ENCODE results near the gene EIF3K.
"Not testable (repeated sequence)": the region's sequence is repeated elsewhere in the genome, so short reads cannot be mapped to it uniquely, and the experiment has no call there.

Gene EIF3K

DNA sequence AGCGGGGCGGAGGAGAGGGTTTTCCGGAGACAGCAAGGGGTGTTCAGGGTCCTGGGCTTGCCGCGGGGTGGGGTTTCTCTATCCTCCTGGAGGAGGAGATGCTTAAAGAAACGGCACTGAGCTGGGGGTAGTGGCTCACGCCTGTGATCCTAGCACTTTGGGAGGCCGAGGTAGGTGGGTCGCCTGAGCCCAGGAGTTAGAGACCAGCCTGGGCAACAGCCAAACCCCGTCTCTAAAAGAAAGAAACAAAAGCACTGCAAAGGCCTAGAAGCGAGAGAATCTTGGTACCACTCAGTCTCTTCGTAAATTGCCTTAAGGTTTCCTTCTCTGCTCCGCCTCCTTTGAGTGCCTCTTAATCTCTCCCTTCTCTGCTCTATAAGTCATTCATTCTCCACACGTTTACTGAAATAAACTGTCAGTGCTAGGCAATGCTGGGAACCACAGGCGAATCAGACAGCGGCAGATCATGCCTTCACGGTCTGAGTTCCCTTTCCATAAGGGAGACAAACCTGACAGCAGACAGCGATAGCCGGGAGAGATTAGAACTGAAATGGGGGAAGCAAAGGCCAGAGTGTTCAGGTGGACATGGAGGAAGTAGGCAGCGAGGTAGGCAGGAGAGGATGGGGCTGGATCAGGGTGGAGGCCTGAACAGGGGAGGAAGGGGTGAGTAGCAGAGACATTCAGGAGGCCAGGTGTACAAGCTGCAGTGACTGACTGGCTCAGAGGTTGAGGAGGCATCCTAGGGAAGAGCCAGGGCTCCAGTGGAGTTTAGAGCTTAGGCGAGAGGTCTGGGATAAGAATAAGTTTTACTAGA lies 580 bp downstream of the EIF3K start:
- DNase-seq, result no peak

GRCh38 chr19:38624822-38625221 lies 5.8 kb downstream of the EIF3K start:
- no peak for DNase-seq

DNA sequence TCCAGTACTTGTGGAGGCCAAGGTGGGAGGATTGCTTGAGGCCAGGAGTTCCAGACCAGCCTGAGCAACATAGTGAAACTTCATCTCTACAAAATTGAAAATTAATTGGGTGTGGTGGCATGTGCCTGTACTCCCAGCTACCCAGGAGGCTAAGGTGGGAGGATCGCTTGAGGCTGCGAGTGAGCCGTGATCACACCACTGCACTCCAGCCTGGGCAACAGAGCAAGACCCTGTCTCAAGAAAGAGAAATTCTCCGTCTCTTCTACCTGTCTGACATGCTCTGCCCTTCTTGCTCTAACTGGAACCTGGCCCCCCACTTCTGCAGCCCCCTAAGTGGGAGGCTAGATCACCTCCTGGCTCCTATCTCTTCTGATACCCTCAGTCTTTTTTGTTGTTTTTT lies 7.4 kb downstream of the EIF3K start:
- no peak for DNase-seq

- no peak for DNase-seq
Measured at GRCh38 chr19:38629568-38629967, 10.6 kb downstream of the EIF3K start.

- not testable (repeated sequence) for DNase-seq
Measured at GRCh38 chr19:38631301-38631700, 12.3 kb downstream of the EIF3K start.

DNA sequence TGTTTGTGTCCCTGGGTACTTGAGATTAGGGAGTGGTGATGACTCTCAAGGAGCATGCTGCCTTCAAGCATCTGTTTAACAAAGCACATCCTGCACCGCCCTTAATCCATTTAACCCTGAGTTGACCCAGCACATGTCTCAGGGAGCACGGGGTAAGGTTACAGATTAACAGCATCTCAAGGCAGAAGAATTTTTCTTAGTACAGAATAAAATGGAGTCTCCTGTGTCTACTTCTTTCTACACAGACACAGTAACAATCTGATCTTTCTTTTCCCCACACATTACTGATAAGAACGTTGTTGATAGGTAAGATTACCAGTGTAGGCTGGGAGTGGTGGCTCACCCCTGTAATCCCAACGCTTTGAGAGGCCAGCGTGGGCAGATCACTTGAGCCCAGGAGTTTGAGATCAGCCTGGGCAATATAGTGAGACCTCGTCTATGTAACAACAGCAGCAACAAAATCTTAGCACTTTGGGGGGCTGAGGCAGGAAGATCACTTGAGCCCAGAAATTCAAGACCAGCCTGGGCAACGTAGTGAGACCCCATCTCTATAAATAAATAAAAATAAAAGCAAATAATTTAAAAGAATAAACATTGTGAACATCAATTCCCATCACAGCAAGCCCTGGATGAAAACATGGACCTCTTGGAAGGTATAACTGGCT lies 13.0 kb downstream of the EIF3K start:
- not testable (repeated sequence) for DNase-seq

DNA sequence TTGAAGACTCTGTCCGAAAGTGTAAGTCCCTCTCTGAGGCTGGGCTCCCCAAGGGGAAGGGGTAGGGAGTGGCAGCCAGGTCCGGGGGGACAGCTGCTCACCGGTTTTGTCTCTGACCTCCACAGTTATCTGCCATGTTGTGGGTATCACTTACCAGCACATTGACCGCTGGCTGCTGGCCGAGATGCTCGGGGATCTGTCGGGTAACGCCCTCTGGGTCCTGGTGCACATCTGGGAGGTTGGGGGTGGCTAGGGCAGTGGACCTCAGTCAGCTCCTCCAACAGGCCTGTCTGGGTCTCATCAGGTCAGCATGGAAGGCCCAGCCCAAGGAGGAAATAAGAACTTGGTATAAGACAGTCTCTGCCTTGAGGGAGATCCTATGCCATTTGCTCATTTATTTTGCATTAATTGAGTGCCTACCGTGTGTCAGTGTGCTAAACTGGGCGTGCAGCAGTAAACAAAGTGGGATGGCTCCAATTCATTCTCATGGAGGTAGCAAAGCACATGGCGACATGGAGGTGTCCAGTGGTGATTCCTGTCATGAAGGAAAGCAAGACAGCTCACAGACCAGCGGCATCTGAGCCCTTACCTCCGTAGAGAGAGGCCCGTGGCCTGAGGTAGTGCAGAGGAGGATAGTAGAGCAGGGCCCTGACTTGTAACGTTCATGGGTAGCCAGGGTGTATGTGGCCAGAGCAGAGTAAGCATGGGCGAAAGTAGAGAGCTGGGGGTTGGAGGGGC lies 13.7 kb downstream of the EIF3K start:
- DNase-seq, result no peak

DNA sequence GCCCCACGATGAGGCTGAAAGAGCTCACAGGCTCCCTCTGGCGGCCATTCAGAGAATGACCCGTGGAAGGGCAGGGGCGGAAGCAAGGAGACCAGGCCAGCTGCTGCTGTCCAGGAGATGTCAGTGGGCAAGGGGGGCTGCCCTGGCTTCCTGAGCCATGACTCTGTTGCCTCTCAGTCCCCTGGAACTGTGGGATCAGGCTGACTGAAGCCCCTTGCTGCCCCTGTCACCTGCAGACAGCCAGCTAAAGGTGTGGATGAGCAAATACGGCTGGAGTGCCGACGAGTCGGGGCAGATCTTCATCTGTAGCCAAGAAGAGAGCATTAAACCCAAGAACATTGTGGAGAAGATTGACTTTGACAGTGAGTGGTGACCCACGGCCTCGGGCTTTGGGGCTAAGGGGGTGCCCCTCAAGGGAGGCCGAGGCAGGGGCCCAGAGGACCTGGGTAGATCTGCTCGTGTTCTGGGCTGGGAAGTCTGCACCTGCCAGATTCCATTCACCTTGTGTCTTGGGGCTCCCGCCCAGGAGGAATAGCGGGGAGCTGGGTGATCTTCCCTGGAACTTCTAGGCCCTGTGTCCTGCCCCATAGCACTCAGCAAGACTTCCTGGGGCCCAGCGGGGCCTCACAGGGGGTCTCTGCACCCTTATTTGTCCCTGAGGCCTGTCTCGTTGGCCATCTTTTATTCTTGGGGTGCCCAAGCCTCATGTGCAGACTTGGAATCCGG lies 15.9 kb downstream of the EIF3K start:
- peak; percentile 85 for DNase-seq

- DNase-seq, result no peak
Measured at GRCh38 chr19:38635483-38636399, 16.8 kb downstream of the EIF3K start.

GRCh38 chr19:38638461-38638860 lies 19.5 kb downstream of the EIF3K start:
- DNase-seq, result no peak

DNA sequence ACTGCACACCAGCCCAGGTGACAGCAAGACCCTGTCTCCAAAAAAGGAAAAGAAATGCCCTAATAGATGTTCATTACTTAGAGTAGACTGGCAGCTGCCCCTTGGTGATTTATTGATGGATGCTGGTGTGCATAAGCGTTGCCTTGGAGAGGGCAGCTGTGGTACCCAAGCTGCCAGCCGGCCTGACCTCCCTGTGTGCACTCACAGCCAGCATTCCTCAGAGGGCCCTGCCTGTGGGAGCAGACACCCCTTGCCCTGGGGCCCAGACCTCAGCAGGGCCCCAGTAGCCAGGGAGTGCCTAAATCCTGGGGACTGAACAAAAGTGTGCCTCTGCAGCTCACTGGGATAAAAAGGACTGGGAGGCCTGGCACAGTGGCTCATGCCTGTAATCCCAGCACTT lies 20.7 kb downstream of the EIF3K start:
- DNase-seq, result no peak

DNA sequence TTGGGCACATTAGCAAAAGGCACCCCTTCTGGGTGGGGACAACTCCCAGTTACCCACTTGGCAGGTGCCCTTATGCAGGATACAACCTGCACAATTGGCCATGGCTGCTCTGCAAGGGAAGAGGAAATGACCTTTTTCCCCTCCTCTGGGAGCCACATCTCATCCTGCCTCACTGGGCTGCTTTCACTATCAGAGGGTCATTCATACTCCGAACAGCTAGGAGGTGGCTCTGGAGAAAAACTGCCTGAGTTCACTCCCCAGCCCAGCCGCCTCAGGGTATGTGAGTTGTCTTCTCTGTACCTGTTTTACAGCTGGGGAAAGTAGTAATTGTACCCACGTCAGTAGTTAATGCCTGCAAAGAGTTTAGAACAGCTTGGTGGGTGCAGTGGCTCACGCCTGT lies 21.4 kb downstream of the EIF3K start:
- DNase-seq, result no peak

DNA sequence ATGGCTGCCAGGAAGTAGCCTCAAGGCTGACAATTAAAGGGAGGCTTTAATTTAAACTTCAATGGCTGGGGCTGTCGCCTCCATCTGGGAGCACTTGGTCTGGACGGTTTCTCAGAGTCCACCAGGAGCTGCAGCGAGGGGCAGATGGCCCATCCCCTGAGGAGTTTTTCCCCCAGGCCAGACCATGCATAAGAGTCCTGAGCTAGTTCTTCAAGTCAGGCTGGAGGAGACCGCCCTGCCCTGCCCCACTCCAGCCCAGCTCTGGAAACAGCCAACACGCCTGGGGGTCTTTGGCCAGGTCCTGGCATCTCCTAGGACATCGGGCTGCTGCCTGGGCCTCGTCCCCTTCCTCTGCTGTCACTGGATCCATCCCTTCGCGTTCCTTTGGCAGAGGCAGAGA lies 23.2 kb downstream of the EIF3K start:
- no peak for DNase-seq

GRCh38 chr19:38644719-38645118 lies 25.7 kb downstream of the EIF3K start:
- DNase-seq, result no peak

GRCh38 chr19:38647368-38647965 lies 28.5 kb downstream of the EIF3K start, which contains the start of gene ACTN4:
ACTN4 (plus strand) TSS chr19:38647649; CDS start chr19:38647746, 97 bp downstream.
- DNase-seq, result peak; percentile 100

DNA sequence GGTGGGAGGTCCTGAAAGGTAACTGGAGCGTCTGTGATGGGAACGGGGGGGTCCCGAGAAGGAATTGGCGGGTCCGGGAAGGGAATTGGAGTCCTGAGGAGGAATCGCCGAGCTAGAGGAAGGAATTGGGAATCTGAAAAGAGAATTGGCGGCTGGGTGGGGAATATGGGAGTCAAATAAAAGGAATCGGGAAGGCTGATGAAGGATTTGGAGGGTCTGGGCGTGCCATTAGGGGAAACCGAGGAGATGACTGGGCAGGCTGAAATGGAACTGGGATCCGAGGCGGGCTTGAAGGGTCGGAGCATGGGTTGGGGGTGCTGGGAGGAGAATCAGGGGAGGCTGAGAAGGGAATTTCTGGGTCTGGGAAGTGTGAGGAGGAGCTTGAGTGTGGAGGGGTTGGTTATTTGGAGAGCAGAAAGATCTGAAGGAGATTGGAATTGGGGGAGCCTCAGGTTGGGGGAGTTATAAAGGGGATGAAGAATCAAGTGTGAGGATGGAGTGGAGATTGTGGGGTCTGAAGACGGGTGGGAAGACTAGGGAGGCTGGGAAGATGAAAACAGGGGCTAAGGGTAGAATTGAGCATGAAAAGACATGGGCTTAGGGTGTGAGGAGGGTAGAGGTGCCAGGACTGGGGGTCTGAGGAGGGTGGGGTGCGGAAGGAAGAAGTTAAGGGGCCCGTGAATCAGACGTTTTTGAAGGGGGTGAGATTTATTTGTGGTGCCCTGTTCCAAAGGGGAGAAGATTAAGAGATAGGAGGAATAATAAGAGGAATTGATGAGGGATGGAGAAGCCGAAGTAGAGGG lies 29.2 kb downstream of the EIF3K start:
- DNase-seq, result no peak

- no peak for DNase-seq
Measured at GRCh38 chr19:38648769-38649304, 29.8 kb downstream of the EIF3K start.

DNA sequence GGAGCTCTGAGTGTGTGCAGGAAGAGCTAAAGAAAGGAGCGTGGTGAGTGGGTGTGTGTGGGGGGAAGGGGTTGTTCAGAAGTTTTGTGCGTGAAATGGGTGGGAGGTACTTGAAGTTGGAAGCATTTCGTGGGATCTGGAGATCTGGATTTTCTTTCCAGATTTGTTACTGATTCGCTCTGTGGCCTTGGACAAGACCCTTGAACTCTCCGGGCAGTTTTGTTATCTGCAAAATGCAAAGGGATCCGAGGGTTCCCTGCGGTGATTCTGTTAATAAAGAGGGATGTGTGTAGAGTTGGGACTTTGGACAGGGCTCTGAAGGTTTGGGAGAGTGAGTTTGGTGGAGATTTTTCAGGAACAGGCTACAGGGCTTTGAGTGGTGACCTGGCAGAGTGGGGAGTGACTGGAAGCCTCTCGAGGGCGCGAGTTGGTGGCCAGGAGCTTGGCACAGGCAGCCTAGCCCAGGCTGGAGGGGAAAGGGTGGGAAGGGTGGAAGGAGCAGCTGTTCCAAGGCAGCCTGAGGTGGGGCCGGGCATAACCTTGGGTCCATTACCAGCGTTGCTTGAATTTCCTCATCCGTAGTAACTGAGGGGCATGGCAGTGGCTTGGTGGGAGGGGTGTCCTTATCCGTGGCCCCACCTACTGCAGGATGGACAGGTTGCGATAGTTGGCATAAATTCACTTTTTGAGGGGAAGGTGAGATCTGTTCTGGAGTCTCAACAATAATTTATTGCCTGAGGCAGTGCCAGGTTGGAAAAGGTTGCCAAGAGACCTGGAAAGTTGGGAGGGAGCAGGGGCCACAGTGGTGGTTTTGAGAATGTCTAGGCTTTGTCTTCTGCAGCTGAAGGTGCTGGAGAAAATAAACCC lies 30.6 kb downstream of the EIF3K start:
- no peak for DNase-seq

- no peak for DNase-seq
Measured at GRCh38 chr19:38650172-38650775, 31.3 kb downstream of the EIF3K start.

Measured in activated CD4-positive, CD25-positive, alpha-beta regulatory T cell treated with anti-CD3 and anti-CD28 coated beads, Interleukin-2, amount 50 U/mL, for 72 hours (primary cell).